GM19395 (cell line): ENCODE measurements around the gene STIL.

Experiments
- ATAC-seq: cut with Tn5 transposase; IDR thresholded peaks from one replicate; pipeline ENCODE4 v1.9.1; 2021; ENCODE audit warnings: mild to moderate bottlenecking, moderate library complexity; ENCODE audit not compliant: unreplicated experiment

The STIL gene

DNA sequence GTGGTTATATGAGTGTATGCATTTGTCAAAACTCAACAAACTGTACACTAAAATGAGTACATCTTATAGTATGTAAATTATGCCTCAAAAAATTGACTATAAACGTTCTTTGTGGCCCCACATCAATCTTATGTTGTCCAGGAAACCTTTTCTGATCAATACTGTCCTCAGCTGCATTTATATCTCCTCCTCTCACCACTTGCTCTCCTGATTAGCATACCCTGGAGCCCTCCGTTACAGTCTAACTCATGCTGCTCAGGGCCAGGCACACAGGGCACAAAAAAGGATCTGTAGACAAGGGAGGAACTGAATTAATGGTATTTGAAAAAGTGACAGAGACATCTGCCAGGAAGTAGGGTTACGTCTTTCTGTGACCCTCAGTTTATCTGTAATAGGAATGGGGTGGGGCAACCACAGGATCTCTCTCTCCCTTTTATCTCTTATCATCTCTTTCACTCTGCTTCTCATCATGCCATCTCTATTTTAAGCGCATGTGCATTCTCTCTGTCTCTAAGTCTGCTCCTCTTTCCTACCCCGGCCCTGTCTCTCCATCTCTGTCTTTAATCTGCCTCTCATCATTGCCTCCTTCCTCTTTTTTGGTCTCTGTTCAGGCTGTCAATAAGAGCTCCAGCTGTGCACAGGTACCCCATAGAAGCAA is 74.9 kb downstream of the STIL start:
- ATAC-seq = no peak

DNA sequence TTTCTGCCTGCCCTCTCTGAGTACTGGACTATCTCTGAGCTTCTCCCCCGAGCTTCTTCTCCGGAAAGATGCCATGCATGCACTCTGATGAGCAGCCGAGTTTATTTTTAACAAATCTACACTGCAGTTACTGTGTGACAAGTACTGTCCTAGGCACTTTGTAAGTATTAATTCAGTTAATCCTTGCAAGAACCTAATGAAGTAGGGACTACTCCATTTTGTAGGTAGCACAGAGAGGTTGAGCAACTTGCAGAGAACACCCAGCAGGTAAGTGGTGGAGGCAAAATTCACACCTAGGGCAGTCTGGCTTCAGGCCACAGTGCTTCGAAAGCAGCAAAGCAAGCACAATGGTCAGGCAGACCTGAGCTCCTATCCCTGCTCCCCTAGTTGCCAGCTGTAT is 78.1 kb downstream of the STIL start:
- no peak for ATAC-seq

DNA sequence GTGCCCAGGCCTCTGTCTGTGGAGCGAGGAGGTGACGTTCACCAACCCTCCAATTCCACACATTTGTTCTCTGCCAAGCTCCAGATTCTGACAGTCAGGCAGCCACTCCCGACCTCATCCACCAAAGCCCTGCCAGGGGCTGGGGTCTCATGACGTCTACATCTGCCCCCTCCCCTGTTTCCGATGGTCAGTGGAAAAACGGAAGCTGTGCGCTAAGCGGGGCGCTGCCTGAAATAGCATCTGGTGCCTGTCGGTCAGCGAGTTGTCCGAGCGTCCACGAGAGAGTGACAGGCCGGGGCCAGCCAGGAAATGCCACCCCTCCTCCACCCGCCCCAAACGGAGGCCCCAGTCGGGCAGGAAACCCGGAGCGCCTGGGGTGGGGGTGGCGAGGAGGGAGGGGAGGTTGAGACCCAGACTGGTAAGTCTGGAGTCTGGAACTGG is 78.7 kb downstream of the STIL start:
- ATAC-seq = no peak

DNA sequence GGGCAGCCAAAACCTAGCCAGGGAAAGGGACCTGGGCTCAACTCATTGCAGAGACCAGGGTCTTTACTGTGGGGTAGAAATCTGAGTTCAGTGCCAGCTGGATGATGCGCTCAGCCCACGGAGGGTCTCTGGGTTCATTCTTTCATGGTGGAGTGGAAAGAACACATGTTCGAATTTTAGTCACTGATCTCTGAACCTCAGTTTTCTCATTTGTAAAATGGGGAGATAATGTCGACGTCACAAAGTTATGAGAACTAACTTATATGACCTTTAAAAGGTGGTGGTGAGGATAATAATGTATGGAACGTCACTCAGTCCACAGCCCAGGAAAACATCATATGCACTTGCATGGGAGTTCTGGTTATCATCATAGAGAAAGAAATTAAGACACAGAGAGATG is 80.8 kb downstream of the STIL start:
- ATAC-seq = no peak

DNA sequence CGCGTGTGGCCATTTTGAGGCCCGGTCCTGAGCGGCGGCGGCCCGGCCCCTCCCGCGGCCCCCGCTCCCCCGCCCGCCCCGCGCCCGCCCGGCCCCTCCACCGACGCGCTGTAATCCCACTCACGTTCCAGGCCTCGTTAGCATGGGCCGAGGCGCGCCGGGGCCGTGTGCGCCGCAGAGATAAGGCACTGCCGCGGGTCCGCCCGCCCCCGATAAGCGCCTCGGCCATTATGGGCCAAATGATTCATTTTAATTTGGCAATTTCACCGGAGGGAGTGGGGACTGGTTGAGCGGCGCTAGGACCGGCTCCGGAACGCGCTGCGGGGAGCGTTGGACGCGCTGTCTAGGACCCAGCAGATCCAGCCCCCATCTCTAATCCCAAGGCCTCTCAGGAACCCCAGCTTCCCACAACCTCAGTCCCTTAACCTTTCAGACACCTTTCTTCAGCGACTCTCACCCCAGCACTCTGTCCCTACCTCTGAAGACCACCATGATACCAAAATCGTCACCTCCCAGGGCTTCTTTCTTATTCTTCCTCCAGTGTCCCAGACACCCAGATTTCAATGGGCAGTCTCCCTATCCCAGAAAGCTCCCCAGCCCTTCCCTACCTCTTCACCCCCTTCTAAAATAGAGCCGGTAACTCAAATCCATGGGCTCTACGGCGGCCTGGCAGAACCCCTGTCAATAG is 81.6 kb downstream of the STIL start, which contains the start of gene TAL1:
TAL1 (minus strand) TSS at position 39 of the 688 bp plus-strand sequence. CDS start 6,337 bp downstream, outside the sequence.
- no peak for ATAC-seq

DNA sequence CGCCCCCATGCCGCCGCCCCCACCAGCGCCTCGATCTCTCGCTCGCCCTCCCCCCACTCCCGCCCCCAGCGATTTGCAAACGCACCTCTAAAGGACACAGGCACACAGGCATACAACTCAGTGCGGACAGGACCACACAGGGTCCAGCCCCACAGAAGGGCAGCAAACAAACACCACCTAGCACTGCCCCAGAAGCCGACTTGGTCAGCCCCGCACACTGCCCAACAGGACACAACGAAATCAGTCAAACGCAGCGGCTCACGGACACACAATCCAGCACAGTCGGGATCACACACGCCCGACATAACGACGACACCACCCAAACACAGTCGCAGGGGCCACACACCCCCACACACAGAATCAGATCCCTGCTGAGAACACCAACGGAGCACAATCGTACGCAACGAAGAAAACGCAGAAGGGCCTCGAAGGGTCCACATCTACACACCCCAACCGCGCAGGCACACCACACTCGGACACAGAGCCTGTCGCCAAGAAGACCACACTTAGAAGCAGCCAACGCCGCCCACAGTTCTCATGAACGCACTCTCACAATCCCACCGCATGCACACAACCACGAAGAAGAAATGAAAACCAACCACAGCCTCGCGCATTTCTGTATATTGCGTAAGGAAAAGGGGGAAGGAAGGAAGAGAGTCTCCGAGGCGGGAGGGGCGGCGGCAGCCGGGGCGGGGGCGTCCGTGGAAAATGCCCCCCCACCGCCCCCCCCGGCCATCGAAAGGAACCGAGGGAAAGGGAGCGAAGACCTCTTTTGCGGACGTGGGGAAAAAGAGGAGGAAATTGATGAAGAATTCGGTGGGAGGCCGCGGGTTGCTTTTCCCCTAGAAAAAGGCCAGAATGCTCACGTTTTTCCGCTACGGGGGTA is 82.4 kb downstream of the STIL start:
- no peak for ATAC-seq

DNA sequence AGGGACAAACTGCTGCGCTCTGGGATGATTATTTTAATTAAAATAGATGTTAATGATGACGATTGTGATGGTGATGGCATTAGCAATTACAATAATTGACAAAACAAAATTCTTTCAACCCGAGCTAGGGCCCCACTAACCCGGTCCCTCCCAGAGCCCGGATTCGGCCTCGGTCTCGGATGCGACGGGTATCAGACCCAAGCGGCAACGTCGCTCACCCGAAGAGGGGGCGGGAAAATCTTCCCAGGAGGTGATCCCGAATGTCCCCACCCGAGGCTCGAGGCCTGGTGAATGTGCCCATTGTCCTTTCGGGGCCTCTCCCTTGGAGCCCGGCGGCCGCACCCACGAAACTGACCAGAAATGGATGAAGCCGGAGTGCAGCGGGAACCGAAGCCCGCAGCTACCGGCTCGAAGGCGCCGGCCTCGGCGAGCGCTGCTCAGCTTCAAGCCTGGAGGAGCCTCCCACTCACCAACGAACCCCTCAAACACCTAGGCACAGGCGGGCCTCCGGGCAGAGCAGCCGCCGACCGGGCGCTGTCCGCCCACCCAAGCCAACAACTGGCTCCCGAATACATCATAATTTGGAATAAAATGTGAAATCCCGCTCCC is 83.2 kb downstream of the STIL start:
- no peak for ATAC-seq

DNA sequence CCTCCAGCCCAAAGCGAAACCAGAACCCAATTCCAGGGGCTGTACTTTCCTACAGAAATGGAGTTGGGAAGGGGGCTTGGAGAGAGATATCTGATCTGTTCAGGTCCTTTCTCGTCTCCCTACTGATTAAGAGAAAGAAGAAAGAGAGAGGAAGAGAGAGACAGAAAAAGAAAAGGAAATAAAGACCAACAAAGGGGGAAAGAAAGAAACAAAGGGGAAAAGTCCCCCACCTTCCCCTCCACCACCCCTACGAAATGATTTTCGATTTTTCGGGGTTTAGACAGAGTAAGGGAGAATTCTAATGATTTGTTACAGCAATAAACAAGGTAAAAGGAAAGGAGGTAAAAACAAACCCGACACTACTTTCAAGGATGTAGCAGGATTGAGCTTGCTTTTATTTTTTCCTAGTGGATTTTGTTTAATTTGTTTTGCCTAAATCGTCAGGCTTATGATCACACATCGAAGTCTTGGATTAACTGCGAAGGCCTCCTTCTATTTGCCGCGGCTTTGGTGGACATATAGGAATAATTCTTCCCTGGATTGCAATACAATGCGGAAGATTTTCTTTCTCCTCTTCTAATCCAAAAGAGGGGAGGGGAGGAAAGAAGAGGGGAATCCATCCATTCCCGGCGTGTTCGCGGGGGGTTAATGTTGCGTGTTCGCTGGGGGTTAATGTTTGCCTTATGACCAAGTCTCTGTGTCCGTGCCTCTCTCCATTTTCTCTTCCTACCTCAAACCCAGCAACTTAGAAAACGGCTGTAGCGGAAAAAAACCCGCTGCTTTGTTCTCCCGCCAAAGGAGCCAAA is 83.9 kb downstream of the STIL start:
- no peak for ATAC-seq

DNA sequence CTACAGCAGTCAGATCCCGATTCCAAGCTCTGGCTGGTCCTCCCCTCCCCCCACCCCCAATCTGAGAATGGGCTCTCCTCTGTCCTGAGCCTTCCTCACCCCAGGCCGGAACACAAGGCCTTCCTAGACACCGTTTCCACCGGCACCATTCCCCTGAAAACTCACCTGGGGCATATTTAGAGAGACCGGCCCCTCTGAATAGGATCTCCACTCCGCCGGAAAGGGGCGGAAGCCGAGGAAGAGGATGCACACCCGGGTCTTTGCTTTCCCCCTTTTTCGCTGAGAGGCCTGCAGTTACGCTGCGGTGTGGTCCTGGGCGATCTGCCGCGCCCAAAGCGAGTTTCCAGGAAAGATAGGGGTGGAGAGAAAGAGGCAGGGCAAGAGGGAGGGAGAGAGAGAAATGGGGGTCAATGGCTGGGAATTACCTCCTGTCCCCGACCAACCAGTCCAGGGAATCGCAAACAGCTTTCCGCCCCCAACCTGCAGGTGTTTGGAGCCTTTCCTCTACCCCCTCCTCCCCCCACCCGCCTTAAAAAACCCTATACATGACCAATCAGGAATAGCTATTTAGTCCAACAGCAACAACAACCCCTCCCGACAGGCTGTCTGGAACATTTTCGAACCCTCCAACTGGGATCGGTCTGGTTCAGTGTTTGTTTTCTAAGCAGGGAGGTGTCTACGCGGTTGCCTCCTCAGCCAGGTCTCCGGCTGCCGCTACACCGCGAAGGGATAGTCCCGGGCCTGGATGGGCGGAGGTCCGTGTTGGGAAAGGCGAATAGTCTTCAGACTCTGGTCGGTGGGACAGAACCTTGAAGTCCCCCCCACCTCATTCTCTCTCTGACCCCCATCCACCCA is 84.7 kb downstream of the STIL start:
- no peak for ATAC-seq

DNA sequence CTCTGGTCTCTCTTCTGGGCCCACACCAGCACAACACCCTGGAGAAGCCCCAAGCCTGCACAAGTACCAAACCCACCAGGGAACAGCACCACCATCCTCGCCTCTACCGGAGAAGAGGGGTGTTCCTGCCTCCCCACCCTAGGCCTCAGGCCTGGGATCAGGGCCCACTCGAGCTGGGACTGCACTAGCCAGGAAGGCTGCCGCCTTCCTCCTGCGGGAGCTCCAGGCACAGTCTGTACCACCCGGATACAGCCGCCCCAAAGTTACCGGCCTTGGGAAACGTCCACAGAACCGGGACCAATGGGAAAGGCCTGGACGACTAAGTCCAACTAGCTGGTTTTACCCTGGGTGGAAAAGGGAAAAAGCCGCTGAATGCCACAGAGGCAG is 85.3 kb downstream of the STIL start:
- ATAC-seq = no peak

DNA sequence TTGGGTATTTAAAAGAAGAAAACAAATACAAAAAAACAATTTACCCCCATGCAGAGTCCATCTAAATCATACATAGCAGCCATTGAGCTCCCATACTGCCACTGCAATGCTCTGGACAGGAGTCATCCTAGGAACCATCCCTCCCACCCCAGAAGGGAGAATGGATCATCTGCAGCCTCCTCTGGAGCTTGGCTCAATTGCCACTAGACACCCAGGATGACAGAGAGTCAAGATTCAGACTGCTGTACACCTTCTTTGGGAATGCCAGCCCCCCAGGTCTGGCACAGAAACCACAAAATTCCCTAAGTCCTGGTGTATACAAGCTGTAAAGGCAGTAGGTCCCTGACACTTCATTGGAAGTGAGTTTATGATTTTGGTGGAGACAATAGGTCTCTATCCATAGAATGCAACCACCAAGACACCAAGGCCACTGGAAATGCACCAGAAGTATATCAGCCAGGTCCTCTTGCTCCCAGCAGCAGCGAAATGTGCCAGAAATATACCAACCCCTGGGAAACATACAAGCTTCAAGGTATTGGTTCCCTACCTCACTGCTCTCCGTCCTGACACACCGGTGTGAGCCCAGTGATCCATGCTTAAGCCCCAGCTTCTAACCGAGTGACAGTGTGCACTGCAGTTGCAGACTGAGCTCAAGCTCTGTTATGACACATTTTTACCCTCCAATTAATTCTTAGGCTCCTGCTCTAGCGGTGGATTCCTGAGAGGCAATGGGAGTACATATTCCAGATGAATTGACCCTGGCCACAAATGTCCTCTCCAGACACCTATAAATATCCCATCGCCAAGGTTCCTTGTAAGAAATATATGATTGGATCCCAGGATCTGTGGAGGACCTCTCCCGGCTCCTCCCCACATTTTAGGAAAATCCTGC is 86.4 kb downstream of the STIL start:
- no peak for ATAC-seq

DNA sequence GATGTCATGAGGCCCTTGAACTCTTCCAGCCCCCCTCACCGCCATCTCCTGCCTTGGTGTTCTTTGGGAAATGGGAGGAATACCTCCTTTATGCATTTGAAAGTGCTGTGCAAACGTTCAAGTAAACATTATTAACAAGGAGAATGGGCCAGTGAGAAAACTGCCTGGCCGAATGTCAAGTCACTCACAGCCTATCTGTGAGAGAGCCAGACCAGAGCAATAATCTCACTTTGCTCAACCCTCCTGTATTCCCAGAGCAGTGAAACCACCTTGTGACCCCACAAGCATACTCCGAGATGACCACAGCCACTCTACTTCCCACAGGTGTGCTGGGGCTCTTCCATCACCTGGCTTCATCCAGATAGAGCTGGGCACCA is 87.1 kb downstream of the STIL start:
- ATAC-seq = no peak

DNA sequence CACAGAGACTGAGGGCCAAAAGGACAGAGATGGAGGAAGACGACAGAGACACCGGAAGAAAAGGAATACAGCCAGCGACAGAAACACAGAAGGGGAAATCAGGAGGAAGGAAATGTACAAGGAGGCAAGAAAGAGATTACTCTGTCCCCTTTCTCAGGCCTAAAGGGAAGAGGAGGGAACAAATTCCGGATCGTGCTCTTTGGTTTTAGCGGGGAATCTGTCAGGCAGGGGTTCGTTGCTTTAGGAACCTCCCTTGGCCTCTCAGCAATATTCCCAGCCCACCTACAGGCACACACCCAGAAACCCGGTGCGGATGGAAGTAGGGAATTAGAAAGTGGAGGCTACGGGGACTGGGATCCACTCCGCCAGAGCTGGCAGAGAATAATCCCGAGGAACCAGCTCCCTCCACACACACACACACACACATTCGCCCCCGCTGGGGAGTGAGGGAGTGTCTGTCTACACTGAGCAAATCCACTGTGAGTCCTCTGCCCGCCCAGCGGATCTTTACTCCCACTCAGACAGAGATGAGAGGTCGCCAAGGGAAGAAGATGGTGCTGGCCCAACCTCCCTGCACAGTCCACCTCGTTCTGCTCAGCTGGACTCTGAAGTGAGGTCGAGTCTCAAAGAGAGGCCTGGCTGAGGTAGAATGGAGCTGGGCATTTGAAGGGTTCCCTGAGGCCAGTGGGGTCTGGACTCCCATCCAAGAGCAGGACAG is 87.7 kb downstream of the STIL start:
- ATAC-seq = no peak

DNA sequence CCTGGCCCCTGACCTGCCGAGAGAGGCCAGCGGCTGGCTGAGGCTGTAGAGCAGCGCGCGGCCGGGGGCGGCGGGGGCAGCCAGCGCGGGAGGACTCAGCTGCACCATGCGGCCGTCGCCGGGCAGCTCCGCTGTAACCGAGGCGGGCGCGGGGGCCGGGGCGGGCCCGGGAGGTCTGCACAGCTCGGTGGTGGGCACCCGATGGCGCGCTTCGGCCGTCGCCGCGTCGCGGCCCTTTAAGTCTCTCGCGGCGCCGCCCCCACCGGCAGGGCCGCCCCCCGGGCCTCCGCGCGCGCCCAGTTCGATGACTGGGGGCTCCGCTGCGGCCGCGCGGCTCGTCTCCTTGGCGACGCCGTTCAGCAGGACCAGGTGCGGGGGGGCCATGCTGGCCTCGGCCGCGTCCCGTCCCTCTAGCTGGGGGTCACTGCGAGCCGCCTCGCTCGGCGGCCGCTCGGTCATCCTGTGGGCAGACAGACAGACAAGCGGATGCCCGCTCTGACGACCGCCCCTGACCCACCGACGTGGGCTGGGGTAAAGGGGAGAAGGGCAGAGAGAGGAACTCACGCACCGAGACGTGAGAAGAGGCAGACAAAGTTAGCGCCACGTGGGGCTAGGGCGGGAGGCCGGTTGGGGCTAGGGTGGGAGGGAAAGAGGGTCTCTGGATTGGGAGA is 88.4 kb downstream of the STIL start:
- ATAC-seq = no peak

DNA sequence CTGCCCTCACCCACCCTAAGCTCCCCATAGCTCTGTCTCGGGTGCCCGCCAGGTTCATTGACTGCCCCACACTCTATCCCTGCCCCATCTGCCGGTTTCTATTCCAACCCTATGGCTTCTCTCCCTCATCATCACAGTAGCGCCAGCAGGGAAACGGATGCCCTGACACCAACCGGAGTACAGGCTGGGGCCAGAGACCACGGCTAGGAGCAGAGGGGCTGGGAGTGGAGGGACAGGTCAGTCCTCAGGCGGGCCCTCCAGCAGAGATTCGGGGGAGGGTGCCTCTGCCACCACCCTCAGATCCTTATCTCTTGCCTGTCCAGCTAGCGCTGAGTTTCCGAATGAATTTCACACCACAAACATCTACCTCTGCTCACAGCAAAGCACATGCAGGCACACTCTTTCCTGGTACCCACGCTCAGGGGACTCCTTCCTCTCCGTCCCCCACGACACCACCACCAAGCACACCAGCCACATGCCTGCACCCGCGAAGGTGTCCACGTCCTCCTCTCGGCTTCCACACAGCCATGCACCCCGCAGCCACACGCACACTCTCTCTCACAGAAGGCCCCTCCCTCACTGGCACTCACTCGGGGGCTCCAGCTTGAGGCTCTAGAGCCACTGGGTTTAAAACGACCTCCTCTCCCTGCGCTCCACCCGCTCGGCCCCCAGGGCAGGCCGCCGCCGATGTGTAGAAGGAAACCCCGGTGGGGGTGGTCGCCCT is 89.1 kb downstream of the STIL start:
- ATAC-seq = no peak

DNA sequence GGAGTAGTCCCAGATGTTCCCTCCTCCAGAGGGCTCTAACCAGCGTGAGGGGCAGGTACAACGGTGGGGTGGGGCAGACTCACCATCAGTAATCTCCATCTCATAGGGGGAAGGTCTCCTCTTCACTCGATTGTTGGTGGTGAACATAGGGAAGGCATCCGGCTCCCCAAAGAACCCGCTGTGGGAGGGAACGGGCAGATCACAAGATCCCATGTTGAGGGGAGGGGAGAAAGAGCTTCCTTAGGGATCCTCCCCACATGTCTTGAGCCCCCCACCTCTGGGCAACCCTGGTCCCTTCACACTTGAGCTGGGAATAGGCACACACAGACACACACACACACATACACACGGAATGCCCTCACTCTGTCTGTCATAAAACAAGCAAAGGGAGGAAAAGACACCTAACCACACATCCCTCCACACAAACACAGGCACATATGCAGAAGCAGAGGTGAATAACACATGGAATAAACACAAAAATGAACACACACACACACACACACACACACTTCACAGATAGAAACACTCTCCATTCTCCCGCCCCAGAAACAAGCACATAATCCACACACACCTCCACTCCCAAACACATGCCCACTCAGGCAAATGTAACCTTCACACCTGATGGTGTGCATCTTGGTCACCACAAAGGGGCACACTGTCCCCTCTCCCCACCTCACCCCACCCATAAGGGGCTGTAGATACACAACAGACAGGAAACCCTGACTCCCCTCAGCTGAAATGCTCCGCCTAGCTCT is 89.8 kb downstream of the STIL start:
- no peak for ATAC-seq
